ENCODE results near the gene TNXB. TPM values are rescaled to one million over a fixed set of nuclear protein-coding genes. Genes with fewer than 3 reads are reported as not detected.

The TNXB gene, protein sequence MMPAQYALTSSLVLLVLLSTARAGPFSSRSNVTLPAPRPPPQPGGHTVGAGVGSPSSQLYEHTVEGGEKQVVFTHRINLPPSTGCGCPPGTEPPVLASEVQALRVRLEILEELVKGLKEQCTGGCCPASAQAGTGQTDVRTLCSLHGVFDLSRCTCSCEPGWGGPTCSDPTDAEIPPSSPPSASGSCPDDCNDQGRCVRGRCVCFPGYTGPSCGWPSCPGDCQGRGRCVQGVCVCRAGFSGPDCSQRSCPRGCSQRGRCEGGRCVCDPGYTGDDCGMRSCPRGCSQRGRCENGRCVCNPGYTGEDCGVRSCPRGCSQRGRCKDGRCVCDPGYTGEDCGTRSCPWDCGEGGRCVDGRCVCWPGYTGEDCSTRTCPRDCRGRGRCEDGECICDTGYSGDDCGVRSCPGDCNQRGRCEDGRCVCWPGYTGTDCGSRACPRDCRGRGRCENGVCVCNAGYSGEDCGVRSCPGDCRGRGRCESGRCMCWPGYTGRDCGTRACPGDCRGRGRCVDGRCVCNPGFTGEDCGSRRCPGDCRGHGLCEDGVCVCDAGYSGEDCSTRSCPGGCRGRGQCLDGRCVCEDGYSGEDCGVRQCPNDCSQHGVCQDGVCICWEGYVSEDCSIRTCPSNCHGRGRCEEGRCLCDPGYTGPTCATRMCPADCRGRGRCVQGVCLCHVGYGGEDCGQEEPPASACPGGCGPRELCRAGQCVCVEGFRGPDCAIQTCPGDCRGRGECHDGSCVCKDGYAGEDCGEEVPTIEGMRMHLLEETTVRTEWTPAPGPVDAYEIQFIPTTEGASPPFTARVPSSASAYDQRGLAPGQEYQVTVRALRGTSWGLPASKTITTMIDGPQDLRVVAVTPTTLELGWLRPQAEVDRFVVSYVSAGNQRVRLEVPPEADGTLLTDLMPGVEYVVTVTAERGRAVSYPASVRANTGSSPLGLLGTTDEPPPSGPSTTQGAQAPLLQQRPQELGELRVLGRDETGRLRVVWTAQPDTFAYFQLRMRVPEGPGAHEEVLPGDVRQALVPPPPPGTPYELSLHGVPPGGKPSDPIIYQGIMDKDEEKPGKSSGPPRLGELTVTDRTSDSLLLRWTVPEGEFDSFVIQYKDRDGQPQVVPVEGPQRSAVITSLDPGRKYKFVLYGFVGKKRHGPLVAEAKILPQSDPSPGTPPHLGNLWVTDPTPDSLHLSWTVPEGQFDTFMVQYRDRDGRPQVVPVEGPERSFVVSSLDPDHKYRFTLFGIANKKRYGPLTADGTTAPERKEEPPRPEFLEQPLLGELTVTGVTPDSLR (N-terminal part only)
- total RNA-seq = 64.1 TPM
- long read RNA-seq, partial matches to known transcripts = 31 of 40 reads
- long read RNA-seq, other reads (novel, unspliced or antisense) = 6 of 40 reads

DNA sequence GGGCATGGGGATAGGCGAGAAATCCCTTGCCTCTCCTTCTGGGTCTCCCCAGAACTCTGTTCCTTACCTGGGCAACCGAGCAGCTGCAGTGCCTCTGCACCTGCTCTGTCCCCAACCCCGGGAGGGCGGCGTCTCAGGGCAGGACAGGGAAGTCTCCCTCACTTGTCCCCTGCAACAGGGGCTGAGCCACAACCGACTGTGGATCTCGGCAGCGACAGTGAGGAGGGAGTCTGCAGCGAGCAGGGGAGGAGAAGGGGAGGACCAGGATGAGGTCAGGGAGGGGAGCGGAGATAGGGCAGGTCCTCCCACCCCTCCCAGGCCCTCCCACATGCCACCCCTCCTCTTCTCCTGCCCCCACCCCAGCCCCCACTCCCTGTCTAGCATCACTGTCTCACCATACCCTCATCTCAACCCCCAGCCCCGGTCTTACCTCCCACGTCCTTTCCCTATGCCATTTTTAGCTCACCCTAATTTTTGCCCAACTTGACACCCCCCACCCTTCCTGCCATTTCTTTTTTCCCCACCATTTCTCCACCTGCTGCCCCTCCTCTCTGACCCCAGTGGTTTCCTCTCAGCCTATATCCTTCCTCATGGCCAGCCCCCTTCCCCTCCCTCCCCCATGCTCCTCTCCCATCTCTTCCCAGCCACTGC, at the start of gene TNXB:
TSS of gene TNXB (minus strand) at position 225 of the 651 bp plus-strand sequence. CDS start 11,140 bp downstream, outside the sequence.
- DNase-seq (peak; percentile 69), ATAC-seq (peak; percentile 49)
- intact Hi-C loops (cut with micrococcal nuclease) = no loop called here

DNA sequence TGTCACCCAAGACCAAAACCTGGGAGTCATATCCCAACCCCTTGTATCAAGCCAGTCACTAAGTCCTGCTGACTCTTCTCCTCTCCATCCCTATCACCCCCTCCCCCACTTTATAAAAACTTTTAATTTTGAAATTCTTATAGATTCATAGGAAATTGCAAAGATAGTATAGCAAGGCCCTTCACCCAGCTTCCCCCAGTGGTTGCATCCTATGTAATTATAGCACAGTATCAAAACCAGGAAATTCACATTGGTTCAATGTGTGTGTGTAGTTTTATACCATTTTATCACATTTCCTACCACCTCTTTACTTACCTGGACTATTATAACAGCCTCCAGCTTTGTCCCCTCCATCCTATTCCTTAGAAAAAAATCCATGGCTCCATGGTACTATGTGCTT, 48.9 kb upstream of the TNXB start:
- no peak for DNase-seq
- intact Hi-C loops (cut with micrococcal nuclease) = no loop called here
- no peak for ATAC-seq

DNA sequence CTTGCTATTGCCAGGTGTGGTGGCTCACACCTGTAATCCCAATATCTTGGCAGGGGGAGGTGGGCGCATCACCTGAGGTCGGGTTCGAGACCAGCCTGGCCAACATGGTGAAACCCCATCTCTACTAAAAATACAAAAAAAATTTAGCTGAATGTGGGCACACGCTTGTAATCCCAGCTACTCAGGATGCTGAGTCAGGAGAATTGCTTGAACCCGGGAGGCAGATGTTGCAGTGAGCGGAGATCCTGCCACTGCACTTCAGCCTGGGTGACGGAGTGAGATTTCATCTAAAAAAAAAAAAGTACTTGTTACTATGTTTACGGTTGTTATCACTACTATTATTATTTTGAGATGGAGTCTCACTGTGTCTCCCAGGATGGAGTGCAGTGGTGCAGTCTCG, 47.8 kb upstream of the TNXB start:
- intact Hi-C loops (cut with micrococcal nuclease) = no loop called here
- ATAC-seq = no peak
- DNase-seq = no peak

DNA sequence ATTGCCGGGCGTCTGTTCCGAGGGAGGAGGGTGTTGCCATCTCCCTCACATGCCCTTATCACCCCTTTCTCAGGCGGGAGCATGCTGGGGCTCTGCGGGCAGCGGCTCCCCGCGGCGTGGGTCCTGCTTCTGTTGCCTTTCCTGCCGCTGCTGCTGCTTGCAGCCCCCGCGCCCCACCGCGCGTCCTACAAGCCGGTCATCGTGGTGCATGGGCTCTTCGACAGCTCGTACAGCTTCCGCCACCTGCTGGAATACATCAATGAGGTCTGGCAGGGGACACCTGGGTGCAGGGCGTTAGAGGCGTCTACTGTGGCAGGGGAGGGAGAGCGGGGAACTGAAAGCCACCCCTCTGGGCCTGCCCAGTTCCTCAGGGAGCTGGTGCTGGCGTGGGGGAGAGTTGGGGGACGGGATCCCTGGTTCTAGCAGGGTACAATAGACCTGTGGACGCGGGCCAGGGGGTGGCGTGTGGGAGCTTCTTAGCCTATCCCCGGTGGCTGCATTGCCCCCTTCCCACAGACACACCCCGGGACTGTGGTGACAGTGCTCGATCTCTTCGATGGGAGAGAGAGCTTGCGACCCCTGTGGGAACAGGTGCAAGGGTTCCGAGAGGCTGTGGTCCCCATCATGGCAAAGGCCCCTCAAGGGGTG, 45.5 kb upstream of the TNXB start:
- peak; percentile 75 for DNase-seq
- intact Hi-C loops (cut with micrococcal nuclease) = no loop called here
- ATAC-seq = peak; percentile 70

DNA sequence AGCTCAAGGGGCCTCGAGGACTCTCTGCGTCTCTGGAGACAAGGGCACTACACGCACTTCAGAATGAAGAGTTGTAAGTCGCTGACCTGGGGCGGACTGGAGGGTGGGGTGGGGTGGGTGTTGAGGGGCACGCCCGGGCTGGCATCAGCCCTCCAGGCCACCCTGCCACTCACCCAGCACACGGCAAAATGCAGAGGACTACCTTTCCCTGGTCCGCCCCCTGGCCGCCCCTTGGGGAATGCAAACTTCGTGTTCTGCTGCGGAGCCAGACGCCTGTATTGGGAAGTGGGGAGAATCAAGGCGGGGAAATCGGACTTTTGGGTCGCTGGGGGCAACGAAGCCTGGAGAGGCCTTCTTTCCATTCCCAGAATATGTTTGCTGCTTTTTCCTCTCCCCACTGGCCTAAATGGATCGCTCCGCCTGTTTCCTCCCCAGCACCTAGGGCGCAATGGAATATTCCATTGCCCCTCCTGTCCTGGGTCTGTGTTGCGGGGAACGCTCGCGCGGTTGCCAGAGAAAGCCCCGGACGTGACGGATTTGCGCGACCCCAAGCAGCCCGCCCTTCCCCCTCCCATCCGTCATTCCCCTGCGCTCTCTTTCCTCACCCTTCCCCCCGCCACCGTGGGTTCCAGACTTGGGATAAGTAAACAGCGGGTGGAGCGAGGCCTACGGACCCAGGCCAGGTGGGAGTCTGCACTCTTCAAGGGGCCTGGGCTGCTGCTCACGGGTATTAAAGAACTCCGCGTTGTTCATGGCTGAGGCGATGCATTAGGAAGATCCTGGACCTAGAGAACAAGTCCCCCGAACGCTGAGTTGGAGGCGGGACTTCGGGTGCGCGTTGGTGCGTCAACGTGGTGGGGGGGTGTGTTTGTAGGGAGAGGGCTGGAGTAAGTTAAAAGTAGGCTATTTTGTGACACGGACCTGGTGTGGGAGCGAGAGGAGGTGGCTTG, 44.7 kb upstream of the TNXB start, which contains the start of gene PPT2:
TSS of gene PPT2 (plus strand) at position 578 of the 950 bp plus-strand sequence. CDS start 454 bp downstream, outside the sequence.
- intact Hi-C loops (cut with micrococcal nuclease) = no loop called here
- ATAC-seq (peak; percentile 91), DNase-seq (peak; percentile 92)

DNA sequence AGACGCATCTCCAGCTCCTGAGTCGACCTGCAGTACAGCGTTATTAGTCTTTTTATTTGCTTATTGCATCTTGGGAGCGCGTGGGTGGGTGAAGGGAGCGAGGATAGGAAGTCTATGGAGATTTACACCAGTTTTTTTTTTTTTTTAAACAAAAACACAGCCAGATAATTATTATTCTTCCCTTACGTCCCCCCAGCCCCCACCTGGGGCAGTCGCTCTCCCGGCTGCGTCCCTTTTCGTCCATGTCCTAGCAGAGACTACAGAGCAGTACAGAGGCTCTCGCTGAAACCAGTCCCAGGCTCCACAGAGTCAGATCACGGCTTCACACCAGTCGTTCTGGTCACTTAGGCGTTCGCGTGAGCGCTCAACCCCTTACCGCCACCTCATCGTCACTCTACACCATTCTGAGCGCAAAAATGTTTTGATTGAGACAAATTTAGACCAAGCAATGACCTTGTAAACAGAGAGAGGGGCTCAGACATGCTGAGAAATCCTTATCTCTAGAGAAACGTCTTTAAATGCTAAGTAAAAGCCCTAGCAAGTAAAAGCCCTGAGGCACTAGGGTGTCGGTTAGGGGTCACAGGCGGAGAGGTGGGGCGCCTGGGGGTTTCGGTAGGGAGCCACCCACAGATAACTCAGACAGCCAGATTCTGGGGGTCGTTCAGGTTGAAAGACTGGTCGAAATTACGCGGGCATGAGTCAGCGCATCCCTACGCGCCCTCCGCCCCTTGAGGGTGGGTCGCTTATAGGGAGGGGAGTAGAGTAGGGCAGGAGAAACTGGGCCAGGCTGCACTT, 43.8 kb upstream of the TNXB start:
- peak; percentile 46 for DNase-seq
- peak; percentile 35 for ATAC-seq
- intact Hi-C loops (cut with micrococcal nuclease) = no loop called here

DNA sequence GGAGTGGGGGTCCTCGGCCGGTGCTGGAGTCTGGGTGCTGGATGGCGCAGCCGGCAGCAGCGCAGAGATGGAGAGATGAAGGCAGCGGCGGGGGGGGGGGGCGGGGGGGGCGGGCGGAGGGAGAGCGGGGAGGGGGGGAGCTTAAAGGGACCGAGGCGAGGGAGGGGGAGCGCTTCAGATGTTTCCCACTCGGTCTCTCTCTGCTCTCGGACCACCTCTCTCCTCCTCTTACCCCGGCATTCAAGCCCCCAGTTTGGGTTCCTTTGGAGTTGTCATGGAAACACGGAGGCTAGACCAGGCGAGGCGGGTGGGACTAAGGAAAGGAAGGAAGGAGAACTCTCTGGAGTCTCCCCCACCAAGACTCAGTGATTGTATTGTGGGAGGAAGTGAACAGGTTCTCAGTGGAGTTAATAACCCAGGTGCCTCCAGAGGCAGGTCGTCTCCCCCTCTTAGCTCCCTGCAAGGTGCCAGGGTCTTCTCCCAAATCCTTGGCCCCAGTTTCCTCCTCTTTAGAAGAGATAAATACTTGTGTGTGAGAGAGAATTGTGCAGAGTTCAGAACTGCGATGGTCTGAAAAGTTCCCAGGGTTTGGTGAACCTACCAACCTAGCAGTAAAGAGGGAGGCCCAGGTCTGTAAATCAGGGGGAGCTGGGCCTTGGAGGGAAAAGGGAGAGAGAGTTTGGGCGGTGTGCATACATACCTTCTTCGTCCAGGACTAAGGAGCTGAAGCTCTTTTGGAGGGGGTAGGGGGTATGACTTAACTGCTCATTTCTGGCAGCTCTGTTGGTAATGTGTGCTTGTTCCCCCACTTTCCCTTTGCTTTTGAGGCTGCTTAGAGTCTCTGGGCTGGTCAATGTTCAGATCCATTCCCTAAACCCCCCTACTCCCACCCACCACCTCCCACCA, 43.0 kb upstream of the TNXB start, which contains the start of gene PRRT1:
TSS of gene PRRT1 (minus strand) at position 77 of the 906 bp plus-strand sequence. CDS start 112 bp downstream, outside the sequence.
- no peak for ATAC-seq
- intact Hi-C loops (cut with micrococcal nuclease) = no loop called here
- DNase-seq = no peak

DNA sequence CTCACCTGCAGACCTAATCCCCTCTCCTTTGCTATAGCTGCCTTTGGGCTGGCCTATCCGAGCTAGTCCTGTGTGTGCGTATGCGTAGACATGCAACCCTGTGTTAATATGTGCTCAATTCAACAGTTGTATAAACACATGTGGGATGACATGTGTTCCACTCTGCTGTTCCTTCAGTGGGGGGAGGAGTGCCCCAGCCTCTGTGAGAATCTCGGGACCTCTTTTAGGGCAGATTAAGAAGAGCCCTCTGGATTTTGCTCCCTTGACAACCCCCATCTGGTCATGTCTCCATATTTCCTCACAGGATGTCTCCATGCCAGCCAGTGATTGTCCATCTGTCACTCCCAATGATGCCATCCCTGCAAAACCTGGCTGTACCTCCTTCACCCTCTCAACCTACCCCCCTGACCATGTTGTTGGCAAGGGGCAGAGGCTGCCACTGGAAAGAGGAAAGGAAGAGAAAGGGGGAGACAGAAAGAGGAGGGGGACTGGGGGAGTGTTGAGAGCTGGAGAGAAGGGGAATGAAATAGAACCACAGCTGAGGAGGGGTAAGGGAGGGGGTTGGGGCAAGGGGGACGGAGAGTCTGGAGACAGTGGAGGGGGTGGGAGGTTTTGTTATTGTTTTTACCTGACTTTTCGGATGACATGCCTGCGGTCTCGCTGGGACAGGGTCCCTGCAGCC, 42.2 kb upstream of the TNXB start:
- DNase-seq (no peak), ATAC-seq (no peak)
- intact Hi-C loops (cut with micrococcal nuclease) = no loop called here

DNA sequence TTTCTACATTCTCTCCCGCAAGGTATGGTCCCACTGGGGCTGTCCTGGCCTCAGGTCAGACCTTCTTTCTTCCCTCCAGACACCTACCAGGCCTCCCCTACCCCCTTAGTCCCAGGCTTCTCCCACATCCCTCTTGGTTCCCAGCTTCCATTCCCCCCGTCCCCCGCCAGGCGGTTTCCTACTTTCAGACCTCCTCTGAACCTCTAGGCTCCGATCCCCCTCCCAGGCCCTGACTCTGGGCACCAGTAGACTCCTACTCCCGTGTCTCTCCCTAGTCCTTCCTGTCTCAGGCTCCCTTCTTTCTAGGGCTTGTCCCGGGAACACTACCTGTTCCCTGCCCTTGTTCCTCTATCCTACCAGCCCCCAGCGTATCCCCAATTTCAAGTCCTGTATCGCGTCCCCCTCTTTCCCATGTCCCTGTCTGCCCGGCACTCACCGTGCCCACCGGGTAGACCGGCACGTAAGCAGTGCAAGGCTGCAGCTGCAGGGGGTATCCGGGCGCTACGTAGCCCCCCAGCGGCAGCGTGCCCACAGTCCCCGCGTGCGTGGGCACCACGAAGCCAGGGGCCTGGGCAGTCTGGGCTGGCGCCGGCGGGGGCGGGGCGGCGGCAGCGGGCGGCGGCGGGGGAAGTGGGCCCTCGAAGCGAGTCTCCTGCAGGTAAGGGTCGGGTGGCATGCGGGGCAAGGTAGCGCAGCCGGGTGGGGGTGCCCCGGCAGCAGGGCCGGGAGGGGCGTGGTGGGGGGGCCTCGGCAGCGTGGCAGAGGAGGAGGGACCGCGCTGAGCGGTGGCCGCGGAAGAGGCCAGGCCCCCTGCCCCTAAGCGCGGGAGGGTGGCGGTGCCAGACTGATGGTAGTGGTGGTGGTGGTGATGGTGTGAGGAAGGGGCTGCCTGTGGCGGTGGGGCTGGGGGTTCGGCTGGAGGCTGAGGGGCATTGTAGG, 41.1 kb upstream of the TNXB start:
- no peak for DNase-seq
- no peak for ATAC-seq
- intact Hi-C loops (cut with micrococcal nuclease) = no loop called here

DNA sequence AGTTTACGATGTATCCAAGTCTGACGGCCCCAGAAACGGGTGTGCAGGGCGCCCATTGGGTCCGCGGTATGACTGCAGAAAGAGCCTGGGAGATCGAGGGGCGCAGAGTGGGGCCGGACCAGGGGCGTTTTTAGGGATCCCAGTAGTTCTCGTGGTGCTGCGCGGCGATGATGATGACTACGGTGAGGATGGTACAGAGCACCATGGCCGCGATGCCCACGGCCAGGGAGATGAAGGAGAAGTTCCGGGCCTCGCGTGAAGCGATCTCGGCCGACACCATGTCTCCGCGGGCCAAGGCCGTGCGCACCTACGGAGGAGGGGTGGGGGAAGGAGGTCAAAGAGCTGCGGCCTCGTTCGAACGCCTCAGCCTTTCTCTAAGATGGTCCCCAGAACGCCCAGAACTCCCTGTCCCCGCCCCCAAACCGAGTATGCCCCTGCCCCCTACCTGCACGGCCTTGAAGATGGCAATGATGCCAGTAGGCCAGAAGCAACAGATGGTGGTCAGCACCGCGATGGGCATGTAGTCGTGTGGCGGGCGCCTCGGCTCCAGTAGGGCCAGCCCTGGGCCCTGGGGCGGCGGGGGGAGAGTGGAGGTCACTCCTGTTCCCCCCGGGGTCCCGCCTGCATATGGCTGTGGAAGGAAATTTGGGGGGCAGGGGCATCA, 40.1 kb upstream of the TNXB start:
- ATAC-seq (no peak), DNase-seq (no peak)
- intact Hi-C loops (cut with micrococcal nuclease) = no loop called here

DNA sequence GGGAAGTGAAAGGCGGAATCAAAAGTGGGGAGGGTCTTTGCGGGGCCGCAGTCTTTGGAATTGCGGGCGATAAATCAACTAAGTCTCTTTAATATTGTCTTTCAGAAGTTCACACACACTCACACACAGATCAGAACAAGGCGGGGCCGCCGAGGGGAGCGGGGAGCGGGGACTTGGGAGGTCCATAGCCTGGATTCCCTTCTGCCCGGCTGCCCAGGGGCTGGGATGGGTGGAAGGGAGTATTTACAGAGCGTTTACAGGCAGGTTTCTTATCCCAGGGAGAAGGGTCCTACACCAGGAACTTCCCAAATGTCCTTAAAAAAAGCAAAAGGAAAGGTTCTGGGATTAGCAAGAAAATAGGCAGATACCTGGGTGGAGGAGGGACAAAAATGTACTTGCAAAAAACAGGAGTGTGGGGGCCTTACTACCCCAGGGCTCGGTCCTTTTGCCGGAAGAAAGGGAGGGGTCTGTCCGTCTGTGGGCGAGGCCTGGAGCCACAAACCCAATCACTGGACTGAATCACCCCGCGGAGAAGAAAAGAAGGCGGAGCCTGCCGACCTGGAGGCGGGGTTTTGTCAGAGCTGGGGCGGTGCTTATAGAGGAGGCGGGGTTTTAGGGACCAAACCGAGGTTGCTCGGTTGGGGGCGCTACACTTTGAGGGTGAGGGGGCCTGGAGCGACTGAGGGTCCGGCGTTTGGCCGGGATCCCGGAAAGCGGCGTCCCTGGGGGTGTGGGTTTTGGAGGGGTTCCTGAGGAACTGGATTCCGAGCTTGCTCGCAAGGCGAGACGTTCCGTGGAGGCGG, 39.4 kb upstream of the TNXB start:
- intact Hi-C loops (cut with micrococcal nuclease) = no loop called here
- peak; percentile 39 for ATAC-seq
- peak; percentile 76 for DNase-seq

DNA sequence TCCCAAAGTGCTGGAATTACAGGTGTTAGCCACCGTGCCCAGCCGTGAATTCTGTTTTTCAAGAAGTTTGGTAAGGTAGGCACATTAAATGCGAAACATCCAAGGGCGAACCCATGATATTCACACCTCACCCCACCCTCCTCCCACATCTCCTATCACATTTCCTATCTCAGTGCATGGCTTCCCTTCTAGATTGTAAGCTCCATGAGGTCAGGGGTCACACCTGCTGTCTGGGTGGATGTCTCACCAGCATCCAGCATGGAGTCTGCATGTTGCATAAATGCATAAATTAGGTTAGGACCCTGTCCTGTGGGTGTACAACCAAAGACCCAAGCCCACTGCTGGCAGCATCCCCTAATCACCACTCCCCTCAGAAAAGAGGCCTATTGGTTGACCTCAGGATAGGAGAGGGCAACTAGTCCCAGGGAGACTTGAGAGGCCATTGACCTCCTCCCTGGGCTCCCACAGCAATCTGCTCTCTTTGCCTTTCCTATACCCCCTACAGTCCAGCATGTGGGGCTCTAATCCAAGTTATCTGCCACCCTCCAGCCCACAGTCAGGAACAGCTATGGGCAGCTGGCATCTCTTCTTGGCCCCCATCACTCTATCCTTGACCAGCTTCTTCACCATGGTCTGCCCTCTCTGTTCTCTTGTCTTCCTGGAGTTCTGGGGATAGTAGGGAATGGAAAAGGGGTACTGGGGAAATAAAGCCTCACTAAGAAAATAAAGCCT, 38.4 kb upstream of the TNXB start:
- intact Hi-C loops (cut with micrococcal nuclease) = no loop called here
- ATAC-seq = no peak
- DNase-seq = no peak
